Ishikawa (cell line): ENCODE measurements around the gene LSAMP.

Experiments used
- CEBPB ChIP-seq: IDR thresholded peaks from 2 replicates; pipeline ENCODE4 v1.6.1; 2012
- EGR1 ChIP-seq: IDR thresholded peaks from 2 replicates; pipeline ENCODE4 v1.6.1; 2012
- EP300 ChIP-seq: IDR thresholded peaks from 2 replicates; pipeline ENCODE4 v1.6.1; 2012; ENCODE audit warnings: borderline replicate concordance
- MAX ChIP-seq: IDR thresholded peaks from 2 replicates; pipeline ENCODE4 v1.6.1; 2012
- RAD21 ChIP-seq: IDR thresholded peaks from 2 replicates; pipeline ENCODE4 v1.6.1; 2012; ENCODE audit warnings: low read depth
- REST ChIP-seq: IDR thresholded peaks from 2 replicates; pipeline ENCODE4 v1.6.1; 2012; ENCODE audit warnings: low read depth, mild to moderate bottlenecking
- TAF1 ChIP-seq: IDR thresholded peaks from 2 replicates; pipeline ENCODE4 v1.6.1; 2012; ENCODE audit warnings: low read depth, mild to moderate bottlenecking
- TCF12 ChIP-seq: IDR thresholded peaks from 2 replicates; pipeline ENCODE4 v1.6.1; 2012; ENCODE audit warnings: low read depth
- YY1 ChIP-seq: IDR thresholded peaks from 2 replicates; pipeline ENCODE4 v1.6.1; 2012; ENCODE audit warnings: low read depth

- TF ChIP-seq MAX (no peak), EGR1 (no peak), CEBPB (no peak), TAF1 (no peak), RAD21 (no peak), EP300 (no peak), REST (no peak), TCF12 (no peak), YY1 (no peak)
These were observed 168.6 kb downstream of the LSAMP start for GRCh38 chr3:116276675-116277074.
